GM23248 (cell line): ENCODE results near the gene PAK4.

Experiments used
- EZH2 ChIP-seq: fragments of 200-600 bp; sonication (generic); IDR thresholded peaks from 2 replicates; pipeline ENCODE4 v1.6.1; 2018; ENCODE audit warnings: antibody characterized with exemption, mild to moderate bottlenecking; ENCODE audit not compliant: insufficient read depth, poor library complexity, severe bottlenecking
- EZH2phosphoT487 ChIP-seq: fragments of 200-600 bp; sonication (generic); IDR thresholded peaks from 2 replicates; pipeline ENCODE4 v1.6.1; 2018; ENCODE audit warnings: antibody characterized with exemption, moderate library complexity, mild to moderate bottlenecking, low read depth; ENCODE audit not compliant: insufficient read depth

GRCh38 chr19:39170386-39171231, 45.0 kb downstream of the PAK4 start:
- no peak for TF ChIP-seq EZH2
- TF ChIP-seq EZH2phosphoT487: no peak
